ENCODE results near the gene PACRG.

DNA sequence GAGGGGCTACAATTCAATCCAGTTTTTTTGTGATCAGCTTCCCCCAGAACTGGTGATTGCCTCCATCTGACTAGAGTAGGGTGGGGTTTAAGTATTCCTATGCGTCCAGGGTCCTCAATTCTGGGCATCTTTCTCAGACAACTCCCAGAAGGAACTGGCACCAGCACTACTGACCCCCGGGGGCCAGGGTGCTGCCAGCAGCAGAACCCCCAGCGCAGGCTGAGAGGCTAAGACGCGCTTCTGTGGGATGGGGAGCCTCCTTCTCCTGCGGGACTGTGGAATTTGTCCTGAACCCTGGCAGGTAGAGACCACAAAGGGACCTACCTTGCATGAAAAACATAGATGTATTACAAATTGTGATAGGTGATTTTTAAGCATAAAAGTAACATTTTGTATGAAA is 124.4 kb downstream of the PACRG start:
- no peak for TF ChIP-seq SUZ12 (IDR thresholded peaks at IDR 0.05; ENCODE audit: extremely low read depth, insufficient read depth, insufficient read length)
- TF ChIP-seq YY1 (IDR thresholded peaks at IDR 0.05; ENCODE audit: insufficient read depth, insufficient read length), result no peak
- no peak for TF ChIP-seq ZNF274 (IDR thresholded peaks at IDR 0.05; ENCODE audit: low read depth, low read length)

Measured in NT2/D1 (cell line).